Smooth muscle cell (in vitro differentiated cells): ENCODE results near the gene PCDHGA1. TPM values are rescaled to one million over a fixed set of nuclear protein-coding genes. Genes with fewer than 3 reads are reported as not detected.

Source experiments
- DNase-seq: peaks from one replicate; lab custom pipeline; 2025; ENCODE audit not compliant: unreplicated experiment; lab: John Stamatoyannopoulos, UW
- H2AFZ ChIP-seq: fragments of 200-600 bp; sonication (generic); 2 replicates; pipeline ENCODE4 v1.6.0; 2016; ENCODE audit warnings: antibody characterized with exemption, low read depth, mild to moderate bottlenecking
- H3F3A ChIP-seq: fragments of 200-600 bp; sonication (generic); 2 replicates; pipeline ENCODE4 v1.6.0; 2017; ENCODE audit warnings: antibody characterized with exemption, low read depth
- H3K27ac ChIP-seq: fragments of 200-600 bp; sonication (generic); 2 replicates; pipeline ENCODE4 v1.5.1; 2016; ENCODE audit warnings: low read depth, mild to moderate bottlenecking
- H3K27me3 ChIP-seq: fragments of 200-600 bp; sonication (generic); 2 replicates; pipeline ENCODE4 v1.6.1; 2016; ENCODE audit warnings: low read depth, mild to moderate bottlenecking
- H3K36me3 ChIP-seq: fragments of 200-600 bp; sonication (generic); 2 replicates; pipeline ENCODE4 v1.5.1; 2016; ENCODE audit warnings: low read depth
- H3K4me1 ChIP-seq: fragments of 200-600 bp; sonication (generic); 2 replicates; pipeline ENCODE4 v1.5.1; 2016; ENCODE audit warnings: low read depth
- H3K4me2 ChIP-seq: fragments of 200-600 bp; sonication (generic); 2 replicates; pipeline ENCODE4 v1.6.0; 2016; ENCODE audit warnings: mild to moderate bottlenecking
- H3K4me3 ChIP-seq: fragments of 200-600 bp; sonication (generic); 2 replicates; pipeline ENCODE4 v1.5.1; 2016; ENCODE audit warnings: mild to moderate bottlenecking
- H3K79me2 ChIP-seq: fragments of 200-600 bp; sonication (generic); 2 replicates; pipeline ENCODE4 v1.6.0; 2016; ENCODE audit warnings: low read depth, mild to moderate bottlenecking
- H3K9ac ChIP-seq: fragments of 200-600 bp; sonication (generic); 2 replicates; pipeline ENCODE4 v1.6.0; 2016; ENCODE audit warnings: low read depth
- H3K9me3 ChIP-seq: fragments of 200-600 bp; sonication (generic); replicated peaks from 2 replicates; pipeline ENCODE4 v1.5.1; 2016; ENCODE audit warnings: low read depth
- H4K20me1 ChIP-seq: fragments of 200-600 bp; sonication (generic); 2 replicates; pipeline ENCODE4 v1.6.0; 2016; ENCODE audit warnings: low read depth
- CTCF ChIP-seq: fragments of 200-600 bp; sonication (generic); IDR thresholded peaks from 2 replicates; pipeline ENCODE4 v1.5.1; 2017; ENCODE audit warnings: borderline replicate concordance, mild to moderate bottlenecking, antibody characterized with exemption; ENCODE audit not compliant: insufficient read depth, poor library complexity, severe bottlenecking
- WGBS: methylation state at CpG from one replicate; pipeline ENCODE4 v1.1.7; 2016; ENCODE audit warnings: low lambda C conversion rate; 5-methylcytosine and 5-hydroxymethylcytosine counted together
- polyA plus RNA-seq: library from polyadenylated mRNA; unstranded; fragments of >200 nt; fragmentation: Nextera tagmentation; extraction: Ambion mirVana; gene quantifications from 2 replicates; pipeline ENCODE4 v1.2.1, GENCODE V29; 2016
- total RNA-seq: library from RNA; depleted of rRNA; stranded (reverse); fragments of >200 nt; gene quantifications from 2 replicates; pipeline ENCODE4 v1.2.3, GENCODE V29; 2014

PCDHGA1 gene
- total and polyA plus RNA-seq, 2 experiments from 2014 or later, result 0.05 to 0.63 TPM

- Histone ChIP-seq H3K9ac (peak overlapping the region; percentile 82), H3K4me1 (peaks cover 55% of the 10 kb centered on the region)
These were observed 191.0 kb downstream of the PCDHGA1 start for GRCh38 chr5:141521244-141521781.

GRCh38 chr5:141522301-141522700 is 192.0 kb downstream of the PCDHGA1 start:
- no peaks in the 10 kb centered on the region for H3K36me3 ChIP-seq
- DNase-seq, result no peak
- H3F3A ChIP-seq, result peaks cover 67% of the 10 kb centered on the region
- no peak overlapping the region for H2AFZ ChIP-seq
- H4K20me1 ChIP-seq, result no peaks in the 10 kb centered on the region
- H3K4me2 ChIP-seq, result peak overlapping the region; percentile 69
- H3K79me2 ChIP-seq, result peaks cover 9% of the 10 kb centered on the region
- 47% methylated on average over 2 of the region's 2 CpGs for WGBS
- TF ChIP-seq CTCF, result no peak
- peak overlapping the region; percentile 100 for H3K27ac ChIP-seq
- no peaks in the 10 kb centered on the region for H3K27me3 ChIP-seq
- H3K4me1 ChIP-seq, result peaks cover 47% of the 10 kb centered on the region
- H3K4me3 ChIP-seq, result no peak overlapping the region
- no peaks in the 10 kb centered on the region for H3K9me3 ChIP-seq
- H3K9ac ChIP-seq, result peak overlapping the region; percentile 82

More at GRCh38 chr5:141521244-141521781, 191.0 kb downstream of the PCDHGA1 start:
- DNase-seq, result no peak
- H3K4me3 ChIP-seq, result no peak overlapping the region
- WGBS, result 0% methylated on average over 2 of the region's 2 CpGs
- no peak for TF ChIP-seq CTCF
- no peaks in the 10 kb centered on the region for H3K9me3 ChIP-seq
- H3K79me2 ChIP-seq, result peaks cover 9% of the 10 kb centered on the region
- no peaks in the 10 kb centered on the region for H3K36me3 ChIP-seq
- H4K20me1 ChIP-seq, result no peaks in the 10 kb centered on the region
- H3K27me3 ChIP-seq, result no peaks in the 10 kb centered on the region
- peak overlapping the region; percentile 100 for H3K27ac ChIP-seq
- peak overlapping the region; percentile 69 for H3K4me2 ChIP-seq
- H2AFZ ChIP-seq, result no peak overlapping the region
- peaks cover 74% of the 10 kb centered on the region for H3F3A ChIP-seq

- Histone ChIP-seq H2AFZ (no peak overlapping the region), H3K79me2 (peaks cover 9% of the 10 kb centered on the region), H3K4me3 (no peak overlapping the region), H3K36me3 (no peaks in the 10 kb centered on the region), H3K27me3 (no peaks in the 10 kb centered on the region), H4K20me1 (no peaks in the 10 kb centered on the region), H3K4me2 (peak overlapping the region; percentile 56), H3K4me1 (peaks cover 45% of the 10 kb centered on the region), H3K9ac (peak overlapping the region; percentile 23), H3F3A (peaks cover 53% of the 10 kb centered on the region), H3K9me3 (no peaks in the 10 kb centered on the region), H3K27ac (peak overlapping the region; percentile 100)
- 93% methylated on average over 8 of the region's 8 CpGs for WGBS
- DNase-seq, result no peak
- TF ChIP-seq CTCF, result no peak
These were observed 193.7 kb downstream of the PCDHGA1 start for GRCh38 chr5:141523991-141524390.
